GM12878 (cell line): ENCODE measurements around the gene LCA5. TPM values are rescaled to one million over a fixed set of nuclear protein-coding genes. Genes with fewer than 3 reads are reported as not detected.

Experiments
- ATAC-seq: fragments of 200-7000 bp; cut with Tn5 transposase; 3 replicates; pipeline ENCODE4 v1.9.1; 2020; ENCODE audit warnings: mild to moderate bottlenecking, moderate library complexity
- BruUV-seq: library from RNA; stranded (reverse); fragments of 400-500 nt; replicated peaks from 2 replicates; lab custom pipeline; 2021; lab: Mats Ljungman, UMichigan
- CTCF ChIA-PET: fragments of 300-600 bp; sonication (Branson Sonifier 250); formaldehyde crosslinking; extraction: SDS; loops from one replicate; lab custom pipeline; 2021; ENCODE audit warnings: inconsistent platforms; lab: Yijun Ruan, JAX
- POLR2A ChIA-PET: fragments of 350-600 bp; formaldehyde crosslinking; extraction: SDS; loops from one replicate; lab custom pipeline; 2021; ENCODE audit warnings: inconsistent platforms; lab: Charles Lee
- RAD21 ChIA-PET: fragments of 300-600 bp; sonication (Branson Sonifier 250); formaldehyde crosslinking; loops from one replicate; lab custom pipeline; 2023; ENCODE audit warnings: antibody characterized with exemption; ENCODE audit not compliant: unreplicated experiment; lab: Charles Lee
- SMC1A ChIA-PET: fragments of 300-600 bp; sonication (Branson Sonifier 250); formaldehyde crosslinking; loops from one replicate; lab custom pipeline; 2023; ENCODE audit not compliant: unreplicated experiment, uncharacterized antibody; lab: Charles Lee
- DNase-seq: peaks from one replicate; pipeline ENCODE4 v3.0.0-alpha.2; 2011; ENCODE audit warnings: low read depth, low spot score
- FAIRE-seq: peaks from 3 replicates; lab custom pipeline; 2011; peaks lifted over from hg19 to GRCh38; lab: Jason Lieb, UNC
- H2AFZ ChIP-seq: 2 replicates; pipeline ENCODE4 v1.6.0; 2011; ENCODE audit warnings: low read depth, low read length, control low read depth; ENCODE audit not compliant: control insufficient read depth
- H3K27ac ChIP-seq: 2 replicates; pipeline ENCODE4 v1.5.1; 2011; ENCODE audit warnings: control low read depth; ENCODE audit not compliant: control insufficient read depth, insufficient read depth
- H3K27me3 ChIP-seq, 2 experiments: replicated peaks in 1 of 2; 2 replicates each; pipeline versions ENCODE4 v1.6.0 to v1.6.1; 2011; ENCODE audit warnings: low read length in 1 of 2; ENCODE audit not compliant: control insufficient read depth in 2 of 2, insufficient read depth in 2 of 2
- H3K36me3 ChIP-seq, 2 experiments: 2 replicates each; pipeline ENCODE4 v1.5.1; 2011; ENCODE audit warnings: low read length in 1 of 2; ENCODE audit not compliant: control insufficient read depth in 2 of 2, insufficient read depth in 2 of 2
- H3K4me1 ChIP-seq: 2 replicates; pipeline ENCODE4 v1.6.1; 2011; ENCODE audit warnings: mild to moderate bottlenecking, low read length, moderate library complexity, mixed read lengths; ENCODE audit not compliant: control insufficient read depth, insufficient read depth
- H3K4me2 ChIP-seq: 2 replicates; pipeline ENCODE4 v1.6.0; 2011; ENCODE audit warnings: control low read depth; ENCODE audit not compliant: control insufficient read depth, insufficient read depth
- H3K4me3 ChIP-seq: fragments of 200-600 bp; sonication (generic); 2 replicates; pipeline ENCODE4 v1.5.1; 2016
- H3K79me2 ChIP-seq: 2 replicates; pipeline ENCODE4 v1.6.0; 2011; ENCODE audit warnings: low read length; ENCODE audit not compliant: control insufficient read depth, insufficient read depth
- H3K9ac ChIP-seq: 2 replicates; pipeline ENCODE4 v1.8.0; 2011; ENCODE audit warnings: low read length, control low read depth, mixed read lengths; ENCODE audit not compliant: control insufficient read depth, insufficient read depth
- H3K9me3 ChIP-seq: replicated peaks from 3 replicates; pipeline ENCODE4 v1.5.1; 2011; ENCODE audit warnings: mild to moderate bottlenecking, low read length; ENCODE audit not compliant: control insufficient read depth, insufficient read depth
- H4K20me1 ChIP-seq: 2 replicates; pipeline ENCODE4 v1.6.0; 2011; ENCODE audit not compliant: control insufficient read depth, insufficient read depth
- ATF3 ChIP-seq: IDR thresholded peaks from 2 replicates; pipeline ENCODE4 v1.6.1; 2011; ENCODE audit warnings: low read depth, mild to moderate bottlenecking, low read length, moderate library complexity, borderline replicate concordance; ENCODE audit errors: extremely low read depth
- BACH1 ChIP-seq: fragments of 450-650 bp; IDR thresholded peaks from 2 replicates; pipeline ENCODE4 v1.6.1; 2017; ENCODE audit warnings: mild to moderate bottlenecking, borderline replicate concordance
- BCL11A ChIP-seq: IDR thresholded peaks from 2 replicates; pipeline ENCODE4 v1.6.1; 2011; ENCODE audit warnings: low read depth, low read length
- CBX5 ChIP-seq: sonication (generic); IDR thresholded peaks from 2 replicates; pipeline ENCODE4 v1.6.1; 2016; ENCODE audit warnings: low read depth, moderate library complexity, mild to moderate bottlenecking, inconsistent platforms
- ESRRA ChIP-seq: IDR thresholded peaks from 2 replicates; pipeline ENCODE4 v1.6.1; 2012; ENCODE audit warnings: mild to moderate bottlenecking, low read length, improper control_type of control experiment
- EZH2 ChIP-seq: IDR thresholded peaks from 2 replicates; pipeline ENCODE4 v1.6.1; 2012; ENCODE audit warnings: low read depth, mild to moderate bottlenecking, control low read depth, inconsistent platforms, low read length, borderline replicate concordance; ENCODE audit not compliant: control insufficient read depth
- JUNB ChIP-seq: IDR thresholded peaks from 2 replicates; pipeline ENCODE4 v1.6.1; 2016; ENCODE audit warnings: antibody characterized with exemption, mild to moderate bottlenecking
- JUND ChIP-seq: IDR thresholded peaks from 2 replicates; pipeline ENCODE4 v1.6.1; 2012; ENCODE audit warnings: low read depth, mild to moderate bottlenecking, low read length, improper control_type of control experiment, moderate library complexity
- MYC ChIP-seq: IDR thresholded peaks from 2 replicates; pipeline ENCODE4 v1.6.1; 2011; ENCODE audit warnings: mild to moderate bottlenecking, low read length, moderate library complexity, inconsistent platforms; ENCODE audit not compliant: insufficient read depth, insufficient replicate concordance, insufficient read length, severe bottlenecking
- NFXL1 ChIP-seq: fragments of 450-650 bp; IDR thresholded peaks from 2 replicates; pipeline ENCODE4 v1.6.1; 2017; ENCODE audit warnings: antibody characterized with exemption, mild to moderate bottlenecking, borderline replicate concordance
- POLR2A ChIP-seq: IDR thresholded peaks from 2 replicates; pipeline ENCODE4 v1.6.1; 2011; ENCODE audit warnings: low read depth, mild to moderate bottlenecking, low read length
- RAD51 ChIP-seq: fragments of 450-650 bp; IDR thresholded peaks from 2 replicates; pipeline ENCODE4 v1.6.1; 2016; ENCODE audit warnings: moderate library complexity, mild to moderate bottlenecking, inconsistent platforms
- RFX5 ChIP-seq: IDR thresholded peaks from 2 replicates; pipeline ENCODE4 v1.6.1; 2011; ENCODE audit warnings: low read depth, low read length, improper control_type of control experiment
- SMAD5 ChIP-seq: IDR thresholded peaks from 2 replicates; pipeline ENCODE4 v1.6.1; 2016; ENCODE audit warnings: antibody characterized with exemption, low read depth
- SRF ChIP-seq, 2 experiments: IDR thresholded peaks; 2 replicates each; pipeline ENCODE4 v1.6.1; 2011; ENCODE audit warnings: low read depth in 2 of 2, low read length in 2 of 2, mild to moderate bottlenecking in 1 of 2, moderate library complexity in 1 of 2
- TBL1XR1 ChIP-seq: IDR thresholded peaks from 2 replicates; pipeline ENCODE4 v1.6.1; 2012; ENCODE audit warnings: low read depth, low read length, improper control_type of control experiment
- YY1 ChIP-seq: IDR thresholded peaks from 2 replicates; pipeline ENCODE4 v1.6.1; 2011; ENCODE audit warnings: low read depth, mild to moderate bottlenecking, low read length
- ZZZ3 ChIP-seq: IDR thresholded peaks from 2 replicates; pipeline ENCODE4 v1.6.1; 2011; ENCODE audit warnings: low read depth; ENCODE audit not compliant: control insufficient read depth, insufficient read length
- WGBS: methylation state at CpG from one replicate; pipeline ENCODE4 v1.1.6; 2016; ENCODE audit warnings: low lambda C conversion rate; ENCODE audit not compliant: insufficient replicate concordance, insufficient coverage; ENCODE audit errors: missing lambda C conversion rate; 5-methylcytosine and 5-hydroxymethylcytosine counted together
- in situ Hi-C: fragments of 300-500 bp; cut with MboI; formaldehyde crosslinking; loops from 9 replicates; pipeline ENCODE4 v1.14.3; 2018; ENCODE audit warnings: mixed read lengths
- intact Hi-C: fragments of 100-400 bp; cut with micrococcal nuclease; formaldehyde crosslinking; loops from one replicate; pipeline ENCODE4 v1.14.2; 2022; ENCODE audit not compliant: unreplicated experiment
- polyA plus RNA-seq, 11 experiments: library from polyadenylated mRNA; depleted of rRNA in 4 of 11; unstranded in 6 of 11; stranded (reverse) in 5 of 11; fragments of >200 nt; fragmentation: Nextera tagmentation in 4 of 11; fragmentation: Illumina TruSeq in 1 of 11; extraction: Ambion mirVana in 4 of 11; extraction: Trizol in 1 of 11; gene quantifications; 1 replicate in 1 of 11; 2 replicates in 10 of 11; pipeline versions ENCODE4 v1.2.1 to v1.2.3, GENCODE V29; 2011 to 2016; ENCODE audit warnings: inconsistent platforms in 2 of 11, missing spikeins in 2 of 11, low read depth in 1 of 11
- total RNA-seq, 4 experiments: library from RNA; depleted of rRNA in 3 of 4; stranded (reverse); fragments of >200 nt in 3 of 4; fragmentation: Illumina TruSeq in 1 of 4; extraction: Trizol in 1 of 4; gene quantifications; 2 replicates each; pipeline versions ENCODE4 v1.2.1 to v1.2.3, GENCODE V29; 2013 to 2021
- TF ChIP-seq, protein P1 (sequence below), 3 experiments: IDR thresholded peaks in 2 of 3; conservative IDR thresholded peaks in 1 of 3; 2 replicates each; pipeline ENCODE4 v1.5.1; 2011; ENCODE audit warnings: low read depth in 3 of 3, low read length in 3 of 3, mild to moderate bottlenecking in 3 of 3, control low read depth in 2 of 3, moderate library complexity in 2 of 3, inconsistent platforms in 1 of 3, mixed read lengths in 1 of 3; ENCODE audit not compliant: control insufficient read depth in 2 of 3, insufficient read depth in 1 of 3; ENCODE audit errors: extremely low read depth in 1 of 3

LCA5 gene
- total and polyA plus RNA-seq, 10 of the 15 experiments (the other 5 are each of a cell fraction or from before 2014, with no cell fraction given), result 0.13 to 0.45 (median 0.27) TPM

DNA sequence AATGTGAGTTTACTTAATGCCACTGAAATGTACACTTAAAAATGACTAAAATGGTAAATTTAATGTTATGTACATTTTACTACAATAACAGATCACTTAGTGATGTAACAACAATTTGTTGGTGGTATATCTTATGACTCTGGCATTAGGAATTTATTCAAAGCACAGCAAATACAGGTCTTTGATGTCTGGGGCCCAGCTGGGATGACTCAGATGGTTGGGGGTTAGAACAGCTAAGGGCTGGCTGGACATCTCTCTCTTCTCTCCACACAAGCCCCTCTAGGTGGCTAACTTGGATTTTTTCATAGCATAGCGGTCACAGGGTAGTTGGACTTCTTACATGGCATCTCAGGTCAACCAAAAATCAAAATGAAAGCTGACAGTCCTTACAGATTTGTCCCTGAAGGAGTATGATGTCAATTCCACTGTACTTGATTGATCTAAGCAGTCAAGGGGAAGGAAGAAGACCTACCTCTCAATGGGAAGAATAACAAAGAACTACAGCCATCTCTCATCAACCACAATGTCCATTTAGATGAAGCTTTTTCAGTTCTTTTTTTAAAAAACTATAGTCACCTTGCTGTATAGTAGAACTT, 37.5 kb upstream of the LCA5 start:
- peak; percentile 23; the same call in 1 of the 3 replicates for ATAC-seq
- CTCF ChIA-PET, result interaction anchor here (1.2 to 1.5 kb wide), 2 partner anchors 97 to 239 kb away, joined by 3 to 4 read pairs; no protein-coding TSS in a partner anchor
- H3K9ac ChIP-seq, result no peak overlapping the region
- BruUV-seq, result no TSS peak
- WGBS, result 90% methylated on average over 1 of the region's 1 CpG
- H3K27ac ChIP-seq, result no peak overlapping the region
- SMC1A ChIA-PET, result interaction anchor here (0.8 to 1.2 kb wide), 3 partner anchors 18 to 234 kb away, joined by 3 to 5 read pairs (median 3); no protein-coding TSS in a partner anchor
- H3K9me3 ChIP-seq, result no peaks in the 10 kb centered on the region
- in situ Hi-C loops (no loop called here), intact Hi-C loops (no loop called here)
- no peak overlapping the region for H2AFZ ChIP-seq
- DNase-seq, result no peak
- no peak for FAIRE-seq
- no peaks in the 10 kb centered on the region for H3K27me3 ChIP-seq
- no peak overlapping the region for H3K4me2 ChIP-seq
- H3K4me3 ChIP-seq, result no peak overlapping the region
- TF ChIP-seq BACH1 (no peak), RAD51 (no peak), YY1 (no peak), JUND (no peak), ATF3 (no peak), ESRRA (no peak), RFX5 (no peak), POLR2A (no peak), BCL11A (no peak), MYC (no peak), TBL1XR1 (no peak), JUNB (no peak), ZZZ3 (no peak), SRF (IDR thresholded peaks at IDR 0.05; ENCODE audit: low read depth in 2 of 2, low read length in 2 of 2) (no peak), SMAD5 (no peak), NFXL1 (no peak), EZH2 (no peak), CBX5 (no peak)
- TF ChIP-seq, protein P1, sequence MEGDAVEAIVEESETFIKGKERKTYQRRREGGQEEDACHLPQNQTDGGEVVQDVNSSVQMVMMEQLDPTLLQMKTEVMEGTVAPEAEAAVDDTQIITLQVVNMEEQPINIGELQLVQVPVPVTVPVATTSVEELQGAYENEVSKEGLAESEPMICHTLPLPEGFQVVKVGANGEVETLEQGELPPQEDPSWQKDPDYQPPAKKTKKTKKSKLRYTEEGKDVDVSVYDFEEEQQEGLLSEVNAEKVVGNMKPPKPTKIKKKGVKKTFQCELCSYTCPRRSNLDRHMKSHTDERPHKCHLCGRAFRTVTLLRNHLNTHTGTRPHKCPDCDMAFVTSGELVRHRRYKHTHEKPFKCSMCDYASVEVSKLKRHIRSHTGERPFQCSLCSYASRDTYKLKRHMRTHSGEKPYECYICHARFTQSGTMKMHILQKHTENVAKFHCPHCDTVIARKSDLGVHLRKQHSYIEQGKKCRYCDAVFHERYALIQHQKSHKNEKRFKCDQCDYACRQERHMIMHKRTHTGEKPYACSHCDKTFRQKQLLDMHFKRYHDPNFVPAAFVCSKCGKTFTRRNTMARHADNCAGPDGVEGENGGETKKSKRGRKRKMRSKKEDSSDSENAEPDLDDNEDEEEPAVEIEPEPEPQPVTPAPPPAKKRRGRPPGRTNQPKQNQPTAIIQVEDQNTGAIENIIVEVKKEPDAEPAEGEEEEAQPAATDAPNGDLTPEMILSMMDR (IDR thresholded peaks at IDR 0.05 in 2 of 3, conservative IDR thresholded peaks at IDR 0.05 in 1 of 3; ENCODE audit: control insufficient read depth in 2 of 3, extremely low read depth in 1 of 3, insufficient read depth in 1 of 3, low read depth in 3 of 3, low read length in 3 of 3), result no peak
- no peaks in the 10 kb centered on the region for H3K79me2 ChIP-seq
- no peaks in the 10 kb centered on the region for H3K36me3 ChIP-seq
- POLR2A ChIA-PET, result no interaction called here
- RAD21 ChIA-PET, result interaction anchor here (1.8 kb wide), 1 partner anchor 295 kb away, joined by 4 read pairs; no protein-coding TSS in a partner anchor
- no peaks in the 10 kb centered on the region for H4K20me1 ChIP-seq
- H3K4me1 ChIP-seq, result no peaks in the 10 kb centered on the region
